Activated CD4-positive, alpha-beta T cell treated with anti-CD3 and anti-CD28 coated beads for 1 hour (primary cell): ENCODE measurements around the gene PLA1A.
"Not testable (repeated sequence)": the region's sequence is repeated elsewhere in the genome, so short reads cannot be mapped to it uniquely, and the experiment has no call there.

Experiments used
- DNase-seq: peaks from one replicate; pipeline ENCODE4 v3.0.0-alpha.2; 2020

PLA1A gene

DNA sequence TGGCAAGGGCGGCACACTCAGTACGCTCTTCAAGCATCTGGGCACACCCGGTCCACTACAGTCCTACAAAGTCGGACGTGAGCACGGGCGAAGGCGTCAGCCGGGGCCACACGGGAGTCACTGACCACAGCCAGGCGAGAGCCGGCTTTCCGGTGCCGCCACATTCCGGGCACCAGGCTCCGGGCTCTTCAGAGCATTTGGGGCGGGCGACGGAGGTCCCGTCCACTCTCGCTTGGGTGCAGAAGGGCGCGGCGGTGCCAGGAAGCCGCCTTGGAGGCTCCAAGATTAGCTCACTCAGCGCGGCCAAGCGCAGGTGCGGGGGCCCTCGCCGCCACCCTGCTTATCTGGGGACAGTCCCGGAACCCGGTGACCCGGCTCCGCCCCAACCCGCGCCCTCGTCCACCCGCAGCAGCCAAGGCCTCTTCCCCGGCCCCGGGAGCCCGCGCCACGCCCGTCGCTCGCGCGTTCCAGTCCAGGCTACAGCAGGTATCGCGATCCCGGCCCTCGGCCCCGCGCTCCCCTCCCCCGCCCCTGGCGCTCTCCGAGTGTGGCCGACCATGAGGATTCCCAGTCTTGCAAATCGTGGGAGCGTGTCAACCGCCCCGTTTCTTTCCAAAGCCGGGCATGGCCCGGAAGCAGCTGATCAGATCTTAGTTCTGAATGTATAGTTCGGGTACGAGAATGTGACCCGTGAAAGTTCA is 18.2 kb upstream of the PLA1A start, which contains the start of gene ADPRH:
ADPRH (plus strand) TSS at position 127 of the 701 bp plus-strand sequence. CDS start 2,678 bp downstream, outside the sequence.
- peak; percentile 18 for DNase-seq

GRCh38 chr3:119580067-119580760 is 17.5 kb upstream of the PLA1A start:
- no peak for DNase-seq

DNA sequence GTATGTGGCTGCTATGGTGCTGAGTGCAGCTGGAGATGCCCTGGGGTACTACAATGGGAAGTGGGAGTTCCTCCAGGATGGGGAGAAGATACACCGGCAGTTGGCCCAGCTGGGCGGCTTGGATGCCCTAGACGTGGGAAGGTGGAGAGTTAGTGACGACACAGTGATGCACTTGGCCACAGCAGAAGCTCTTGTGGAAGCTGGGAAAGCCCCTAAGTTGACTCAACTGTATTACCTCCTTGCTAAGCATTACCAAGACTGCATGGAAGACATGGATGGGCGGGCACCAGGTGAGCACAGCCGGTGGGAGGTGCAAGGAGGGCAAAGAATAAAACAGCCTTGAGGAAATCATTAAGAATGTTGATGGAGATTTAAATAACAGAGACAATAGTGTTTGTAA is 15.5 kb upstream of the PLA1A start:
- no peak for DNase-seq

- no peak for DNase-seq
Observed at GRCh38 chr3:119585208-119585607, 12.5 kb upstream of the PLA1A start.

GRCh38 chr3:119585856-119586570 is 11.7 kb upstream of the PLA1A start:
- DNase-seq = no peak

- DNase-seq = no peak
Observed at GRCh38 chr3:119586733-119587172, 10.9 kb upstream of the PLA1A start.

DNA sequence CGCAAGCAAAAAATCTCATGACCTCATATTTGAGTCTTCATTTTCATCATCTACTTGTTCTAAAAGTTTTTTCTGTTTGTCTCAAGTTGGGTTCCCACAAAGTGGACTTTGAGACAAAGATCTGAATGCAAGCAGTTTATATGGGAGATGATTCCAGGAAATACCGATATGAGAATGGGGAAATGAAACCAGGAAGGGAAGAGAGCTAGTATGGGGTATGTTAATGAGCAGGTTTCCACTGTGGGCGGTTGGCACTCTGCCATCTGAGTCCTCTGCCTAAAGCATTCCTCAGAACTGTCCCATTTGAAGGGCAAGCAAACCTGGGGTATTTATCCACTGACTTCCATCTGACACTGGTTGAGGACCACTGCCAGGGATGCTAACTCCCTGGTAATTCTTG is 9.6 kb upstream of the PLA1A start:
- DNase-seq = no peak

- no peak for DNase-seq
Observed at GRCh38 chr3:119589102-119589773, 8.4 kb upstream of the PLA1A start.

- DNase-seq = no peak
Observed at GRCh38 chr3:119590706-119591105, 7.0 kb upstream of the PLA1A start.

GRCh38 chr3:119592861-119593260 is 4.8 kb upstream of the PLA1A start:
- no peak for DNase-seq

DNA sequence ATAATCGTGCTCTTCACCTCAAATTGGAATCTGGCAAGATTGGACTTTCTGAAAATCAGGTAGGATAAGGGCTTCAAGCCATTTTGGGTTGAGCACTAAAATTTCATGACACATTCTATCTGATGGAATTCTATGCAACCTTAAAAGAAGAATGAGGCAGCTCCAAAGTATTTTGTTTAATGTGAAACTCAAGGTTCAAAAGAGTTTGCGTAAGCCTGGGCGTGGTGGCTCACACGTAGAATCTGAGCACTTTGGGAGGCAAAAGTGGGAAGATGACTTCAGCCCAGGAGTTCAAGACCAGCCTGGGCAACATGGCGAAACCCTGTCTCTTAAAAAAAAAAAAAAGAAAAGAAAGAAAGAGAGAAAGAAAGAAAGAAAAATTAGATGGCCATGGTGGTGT is 3.6 kb upstream of the PLA1A start:
- no peak for DNase-seq

- DNase-seq = not testable (repeated sequence)
Observed at GRCh38 chr3:119594929-119595328, 2.8 kb upstream of the PLA1A start.

GRCh38 chr3:119595639-119596334 is 1.9 kb upstream of the PLA1A start:
- no peak for DNase-seq

GRCh38 chr3:119596398-119596797 is 1.3 kb upstream of the PLA1A start:
- no peak for DNase-seq

- no peak for DNase-seq
Observed at GRCh38 chr3:119598410-119599098, 869 bp downstream of the PLA1A start.

- DNase-seq = no peak
Observed at GRCh38 chr3:119599558-119600174, 2.0 kb downstream of the PLA1A start.

GRCh38 chr3:119600732-119601131 is 3.0 kb downstream of the PLA1A start:
- DNase-seq = no peak

DNA sequence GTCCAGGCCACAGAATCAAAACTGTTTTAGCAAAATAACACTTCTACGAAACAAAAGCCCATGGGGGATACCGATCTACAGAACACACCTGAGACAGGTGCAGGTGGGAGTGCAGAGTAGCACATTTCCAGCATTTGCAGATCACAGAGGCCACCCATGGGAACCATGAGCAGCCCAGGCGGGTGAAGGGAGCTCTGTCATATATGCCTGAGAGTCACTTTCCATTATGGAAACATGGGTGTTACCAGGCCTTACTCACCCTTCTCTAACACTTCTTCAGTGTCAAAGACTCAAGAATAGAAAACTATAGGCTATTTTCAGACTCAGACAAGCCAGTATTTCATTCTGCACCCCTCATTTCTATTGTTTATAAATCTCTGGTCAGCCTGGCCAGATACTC is 3.5 kb downstream of the PLA1A start:
- DNase-seq = no peak

- no peak for DNase-seq
Observed at GRCh38 chr3:119602676-119603075, 5.0 kb downstream of the PLA1A start.

DNA sequence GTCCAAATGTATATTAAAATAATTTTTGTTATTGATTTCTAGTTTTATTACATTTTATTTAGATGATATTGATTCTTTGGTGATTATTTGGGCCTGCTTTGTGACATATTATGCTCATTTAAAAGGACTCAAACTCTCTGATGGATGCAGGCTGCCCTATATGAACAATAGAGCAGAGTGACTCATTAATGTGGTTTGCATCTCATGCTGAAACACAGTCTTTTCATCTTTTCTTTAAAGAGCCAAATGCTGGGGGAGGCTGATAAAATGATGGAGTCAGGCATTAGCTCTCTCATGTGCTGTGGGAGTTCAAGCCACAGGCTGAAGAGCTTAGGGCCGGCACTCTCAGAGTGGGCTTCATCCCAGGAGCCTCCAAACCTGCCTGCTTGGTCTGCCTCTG is 7.2 kb downstream of the PLA1A start:
- DNase-seq = no peak

- no peak for DNase-seq
Observed at GRCh38 chr3:119608405-119609000, 10.8 kb downstream of the PLA1A start.
